ENCODE data around the gene P3H2. TPM values are rescaled to one million over a fixed set of nuclear protein-coding genes. Genes with fewer than 3 reads are reported as not detected.

P3H2 gene
- total and polyA plus RNA-seq, 2 of the 4 experiments (the other 2 are of a cell fraction), result 54.7 to 64.3 TPM

- no peak overlapping the region for H3K4ac ChIP-seq (ENCODE audit: low read depth, low read length)
- intact Hi-C loops (cut with micrococcal nuclease), result no loop called here
- no peak for ATAC-seq (ENCODE audit: low read depth)
- H3K18ac ChIP-seq (ENCODE audit: low read depth, low read length), result no peak overlapping the region
- no peak overlapping the region for H2AFZ ChIP-seq (replicated peaks; ENCODE audit: low read length, poor library complexity)
- ChIA-PET CTCF (interaction anchor here (0.6 to 3.5 kb wide), 3 partner anchors 623 to 1056 kb away, joined by 3 to 20 read pairs (median 3); no protein-coding TSS in a partner anchor), POLR2A (ENCODE audit: unreplicated experiment) (no interaction called here)
- no peak overlapping the region for H2BK120ac ChIP-seq (ENCODE audit: low read depth, low read length)
- H3K4me2 ChIP-seq (ENCODE audit: low read depth, low read length), result no peak overlapping the region
- H4K91ac ChIP-seq (ENCODE audit: insufficient read depth, low read depth, low read length), result no peak overlapping the region
- peaks cover 14% of the 10 kb centered on the region for H3K27me3 ChIP-seq (ENCODE audit: control insufficient read depth, insufficient read depth, low read length)
- no CpG with 5 or more reads among the region's 4 CpGs for WGBS, 2 experiments (ENCODE audit: extremely low coverage in 2 of 2, insufficient read length in 1 of 2)
- no peaks in the 10 kb centered on the region for H3K79me1 ChIP-seq (ENCODE audit: low read depth in 1 of 2, low read length in 2 of 2)
- H4K5ac ChIP-seq (ENCODE audit: low read depth, low read length), result no peak overlapping the region
- in situ Hi-C loops (cut with MboI; ENCODE audit: low sequenced_read_pairs), result loop anchor here (10.0 kb wide), 2 partner anchors 292 to 682 kb away; no protein-coding TSS in a partner anchor
- H2BK5ac ChIP-seq (ENCODE audit: low read depth, low read length, poor library complexity, severe bottlenecking), result no peak overlapping the region
- H3K36me3 ChIP-seq (ENCODE audit: control insufficient read depth, insufficient read depth, low read length), result no peaks in the 10 kb centered on the region
- H4K20me1 ChIP-seq (ENCODE audit: insufficient read depth, low read length), result no peaks in the 10 kb centered on the region
- TF ChIP-seq RFX5 (IDR thresholded peaks at IDR 0.05; ENCODE audit: low read depth, low read length) (no peak), NFE2L2 (IDR thresholded peaks at IDR 0.05; ENCODE audit: low read depth, low read length) (no peak), MAZ (IDR thresholded peaks at IDR 0.05; ENCODE audit: borderline replicate concordance, low read depth, low read length) (no peak), FOS (IDR thresholded peaks at IDR 0.05; ENCODE audit: low read depth, low read length) (no peak)
- TF ChIP-seq, protein P1, sequence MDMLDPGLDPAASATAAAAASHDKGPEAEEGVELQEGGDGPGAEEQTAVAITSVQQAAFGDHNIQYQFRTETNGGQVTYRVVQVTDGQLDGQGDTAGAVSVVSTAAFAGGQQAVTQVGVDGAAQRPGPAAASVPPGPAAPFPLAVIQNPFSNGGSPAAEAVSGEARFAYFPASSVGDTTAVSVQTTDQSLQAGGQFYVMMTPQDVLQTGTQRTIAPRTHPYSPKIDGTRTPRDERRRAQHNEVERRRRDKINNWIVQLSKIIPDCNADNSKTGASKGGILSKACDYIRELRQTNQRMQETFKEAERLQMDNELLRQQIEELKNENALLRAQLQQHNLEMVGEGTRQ (IDR thresholded peaks at IDR 0.05; ENCODE audit: low read depth, low read length), result no peak
- no peak overlapping the region for H4K8ac ChIP-seq (ENCODE audit: low read depth in 2 of 2, low read length in 2 of 2)
- no peaks in the 10 kb centered on the region for H3K4me1 ChIP-seq (ENCODE audit: control insufficient read depth, insufficient read depth, low read length)
- no TSS peak for BruUV-seq (replicated peaks)
- H3K9ac ChIP-seq (ENCODE audit: low read depth, low read length), result no peak overlapping the region
- H3K4me3 ChIP-seq (ENCODE audit: insufficient read depth, low read depth, low read length), result no peak overlapping the region
- H2AK5ac ChIP-seq (ENCODE audit: low read depth, low read length), result no peak overlapping the region
- no peak overlapping the region for H2BK20ac ChIP-seq (ENCODE audit: low read depth, low read length)
- dilution Hi-C loops (cut with HindIII; ENCODE audit: low sequenced_read_pairs, unreplicated experiment), result no loop called here
- no peak overlapping the region for H3K56ac ChIP-seq (ENCODE audit: extremely low read depth, insufficient read depth, low read length)
- no peaks in the 10 kb centered on the region for H3K9me1 ChIP-seq (ENCODE audit: insufficient read depth, low read length)
- H2AK9ac ChIP-seq (replicated peaks; ENCODE audit: low read depth, low read length, poor library complexity), result no peak overlapping the region
- no peak overlapping the region for H3K14ac ChIP-seq (replicated peaks; ENCODE audit: low read depth, low read length)
- H2BK15ac ChIP-seq (ENCODE audit: low read depth, low read length), result no peak overlapping the region
- no peaks in the 10 kb centered on the region for H3K9me3 ChIP-seq (ENCODE audit: control insufficient read depth, insufficient read depth, low read length)
- no peak overlapping the region for H3K23ac ChIP-seq (ENCODE audit: low read depth, low read length)
- no peak for DNase-seq
- H3K27ac ChIP-seq (ENCODE audit: insufficient read depth, low read length), result no peak overlapping the region
Observed at GRCh38 chr3:189947068-189947467, 173.6 kb downstream of the P3H2 start.

Measured in IMR-90 (cell line).